Neuron (in vitro differentiated cells): ENCODE data around the gene OR2AE1.

Source experiments
- H2AFZ ChIP-seq: one replicate; pipeline ENCODE4 v1.6.1; 2013; ENCODE audit warnings: low read depth, mild to moderate bottlenecking, inconsistent platforms, low read length, moderate library complexity
- H3K27me3 ChIP-seq: one replicate; pipeline ENCODE4 v1.6.1; 2013; ENCODE audit warnings: low read length; ENCODE audit not compliant: insufficient read depth
- H3K36me3 ChIP-seq: one replicate; pipeline ENCODE4 v1.6.1; 2013; ENCODE audit warnings: low read length; ENCODE audit not compliant: insufficient read depth
- H3K4me1 ChIP-seq: one replicate; pipeline ENCODE4 v1.6.1; 2013; ENCODE audit warnings: low read length; ENCODE audit not compliant: insufficient read depth
- H3K4me3 ChIP-seq: 2 replicates; pipeline ENCODE4 v1.5.1; 2013; ENCODE audit warnings: mild to moderate bottlenecking, low read length, moderate library complexity
- H3K9me3 ChIP-seq: one replicate; pipeline ENCODE4 v1.6.1; 2013; ENCODE audit warnings: low read length

OR2AE1 gene, protein sequence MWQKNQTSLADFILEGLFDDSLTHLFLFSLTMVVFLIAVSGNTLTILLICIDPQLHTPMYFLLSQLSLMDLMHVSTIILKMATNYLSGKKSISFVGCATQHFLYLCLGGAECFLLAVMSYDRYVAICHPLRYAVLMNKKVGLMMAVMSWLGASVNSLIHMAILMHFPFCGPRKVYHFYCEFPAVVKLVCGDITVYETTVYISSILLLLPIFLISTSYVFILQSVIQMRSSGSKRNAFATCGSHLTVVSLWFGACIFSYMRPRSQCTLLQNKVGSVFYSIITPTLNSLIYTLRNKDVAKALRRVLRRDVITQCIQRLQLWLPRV

DNA sequence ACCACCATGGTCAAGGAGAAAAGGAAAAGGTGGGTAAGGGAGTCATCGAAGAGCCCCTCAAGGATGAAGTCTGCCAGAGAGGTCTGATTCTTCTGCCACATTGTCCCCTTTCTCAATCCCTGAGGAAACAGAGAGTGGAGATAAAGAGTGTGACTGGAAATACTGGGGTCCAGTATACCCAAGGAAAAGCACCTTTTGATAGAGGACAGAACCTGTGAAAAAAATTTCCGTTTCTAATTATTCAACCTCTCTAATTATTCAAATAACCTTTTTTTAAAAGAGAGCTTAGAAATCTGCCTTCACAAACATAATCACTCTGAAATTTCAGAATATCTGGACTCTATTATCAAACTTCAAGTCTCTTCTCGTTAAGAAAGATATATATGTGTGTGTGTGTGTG lies at the start of gene OR2AE1:
OR2AE1 (minus strand) TSS at position 101 of the 400 bp plus-strand sequence; CDS start at position 101, 0 bp downstream.
- Histone ChIP-seq H3K9me3 (no peaks in the 10 kb centered on the region), H3K36me3 (no peaks in the 10 kb centered on the region), H3K4me3 (no peak within 1 kb of the TSS), H3K27me3 (no peaks in the 10 kb centered on the region), H2AFZ (no peak within 1 kb of the TSS), H3K4me1 (no peaks in the 10 kb centered on the region)

DNA sequence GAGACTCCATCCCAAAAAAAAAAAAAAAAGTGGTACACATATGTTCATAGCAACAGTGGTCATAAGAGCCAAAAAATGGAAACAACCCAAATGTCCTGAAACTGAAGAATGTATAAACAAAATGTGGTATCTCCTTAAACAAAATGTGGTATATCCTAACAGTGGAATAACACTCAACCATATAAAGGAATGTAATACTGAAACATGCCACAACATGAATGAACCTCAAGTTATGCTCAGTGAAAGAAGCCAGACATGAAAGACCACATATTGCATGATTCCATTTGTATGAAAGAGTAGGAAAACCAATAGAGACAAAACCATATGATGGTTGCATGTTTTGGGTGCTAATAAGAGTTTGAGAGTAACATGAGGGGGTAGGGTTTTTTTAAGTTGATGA lies 49.5 kb upstream of the OR2AE1 start:
- H3K36me3 ChIP-seq = no peaks in the 10 kb centered on the region

DNA sequence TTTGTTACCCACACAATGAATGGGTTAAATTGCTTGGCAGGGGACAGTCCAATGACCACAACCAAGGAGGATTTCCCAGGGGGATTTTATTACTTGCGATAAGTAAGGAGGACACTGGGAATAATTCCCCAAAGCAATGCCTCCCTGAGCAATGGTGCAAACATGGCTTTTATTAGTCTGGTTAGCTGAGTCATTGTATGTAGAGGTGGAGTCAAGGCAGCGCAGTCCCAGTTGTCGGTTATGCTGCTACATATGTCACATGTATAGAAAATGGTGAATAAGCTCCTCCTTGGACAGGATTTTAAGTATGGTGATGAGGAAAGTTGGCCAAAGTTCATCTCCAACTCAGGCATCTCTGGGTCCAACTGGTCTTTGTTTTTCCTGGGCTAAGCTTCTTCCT lies 46.4 kb upstream of the OR2AE1 start:
- no peak overlapping the region for H2AFZ ChIP-seq
- H3K4me3 ChIP-seq = no peak overlapping the region
- H3K36me3 ChIP-seq = no peaks in the 10 kb centered on the region
- no peaks in the 10 kb centered on the region for H3K9me3 ChIP-seq
- no peaks in the 10 kb centered on the region for H3K4me1 ChIP-seq
- H3K27me3 ChIP-seq = peaks cover 5% of the 10 kb centered on the region

More for the DNA sequence above, 49.5 kb upstream of the OR2AE1 start:
- H3K4me3 ChIP-seq = no peak overlapping the region
- H3K9me3 ChIP-seq = no peaks in the 10 kb centered on the region
- H3K27me3 ChIP-seq = peaks cover 23% of the 10 kb centered on the region
- no peaks in the 10 kb centered on the region for H3K4me1 ChIP-seq
- no peak overlapping the region for H2AFZ ChIP-seq

DNA sequence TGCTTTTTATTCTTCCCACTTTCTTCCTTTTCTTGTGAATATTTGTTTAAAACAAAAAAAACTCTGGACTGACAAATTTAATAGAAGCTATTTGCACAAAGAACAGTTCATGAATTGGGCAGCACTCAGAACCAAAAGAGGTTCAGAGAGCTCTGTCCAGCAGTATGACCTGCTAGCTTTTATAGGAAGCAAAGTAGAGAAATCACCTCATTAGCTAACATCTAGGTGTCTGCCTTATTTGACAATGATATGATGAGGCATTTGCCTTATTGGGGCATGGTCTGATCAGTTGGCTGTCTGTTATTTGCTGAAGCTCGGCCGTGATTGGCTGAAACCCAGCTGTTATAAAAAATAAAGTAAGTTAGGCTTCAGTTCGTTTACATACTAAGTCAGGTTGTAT lies 43.3 kb upstream of the OR2AE1 start:
- H2AFZ ChIP-seq = no peak overlapping the region
- H3K9me3 ChIP-seq = no peaks in the 10 kb centered on the region
- no peaks in the 10 kb centered on the region for H3K4me1 ChIP-seq
- no peaks in the 10 kb centered on the region for H3K36me3 ChIP-seq
- no peak overlapping the region for H3K4me3 ChIP-seq
- no peaks in the 10 kb centered on the region for H3K27me3 ChIP-seq

DNA sequence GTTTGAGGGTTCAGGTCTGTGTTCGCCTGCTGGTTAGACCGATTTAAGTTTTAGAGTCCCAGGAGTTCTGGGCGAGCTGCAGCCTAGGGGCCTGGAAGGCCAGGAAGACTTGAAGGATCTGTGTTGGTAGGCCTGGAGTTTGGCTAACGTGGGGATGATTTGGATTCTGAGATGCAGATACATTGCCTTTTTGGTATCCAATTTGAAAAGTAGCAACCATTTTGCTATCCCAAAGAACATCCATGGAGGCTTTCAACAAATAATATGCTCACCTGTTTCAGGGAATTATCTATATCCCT lies 42.9 kb upstream of the OR2AE1 start:
- no peak overlapping the region for H3K4me3 ChIP-seq
- H3K36me3 ChIP-seq = no peaks in the 10 kb centered on the region
- no peaks in the 10 kb centered on the region for H3K4me1 ChIP-seq
- H3K27me3 ChIP-seq = no peaks in the 10 kb centered on the region
- H2AFZ ChIP-seq = no peak overlapping the region
- no peaks in the 10 kb centered on the region for H3K9me3 ChIP-seq

DNA sequence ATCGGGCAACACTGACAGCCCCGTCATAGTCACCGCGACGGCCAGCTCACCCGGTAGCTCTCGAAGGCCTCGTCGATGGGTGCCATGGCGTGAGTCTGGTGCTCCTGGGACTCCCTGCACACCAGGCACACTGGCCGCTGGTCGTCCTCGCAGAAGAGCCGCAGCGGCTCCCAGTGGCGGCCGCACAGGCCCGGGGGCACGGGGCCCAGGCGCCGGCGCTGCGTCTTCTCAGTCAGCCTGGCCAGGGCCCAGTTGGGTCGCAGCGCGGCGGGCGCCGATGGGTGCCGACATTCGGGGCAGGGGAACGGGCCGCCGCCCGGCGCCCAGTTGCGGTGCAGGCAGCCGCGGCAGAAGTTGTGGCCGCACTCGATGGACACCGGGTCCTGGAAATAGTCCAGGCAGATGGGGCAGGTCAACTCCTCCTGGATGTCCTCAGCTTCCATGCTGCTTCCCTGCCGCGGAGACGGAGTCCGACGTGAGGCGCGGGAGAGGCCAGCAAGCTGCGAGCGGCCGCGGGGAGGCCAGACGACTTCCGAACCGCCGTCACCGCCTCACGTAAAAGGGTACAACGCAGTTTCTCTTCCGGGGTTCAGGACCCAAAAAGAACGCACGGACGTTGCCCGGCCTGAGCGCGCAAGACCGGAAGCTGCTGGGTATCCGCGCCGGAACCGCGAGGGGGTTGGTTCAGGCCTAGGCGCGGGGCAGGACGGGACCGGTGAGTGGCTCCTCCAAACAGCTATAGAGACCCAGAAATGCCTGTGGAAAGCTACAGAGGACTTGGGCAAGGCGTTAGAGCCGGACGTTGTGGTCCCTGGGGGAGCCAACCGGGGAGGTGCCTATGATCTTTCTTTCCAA lies 42.4 kb upstream of the OR2AE1 start, which contains the start of gene TRIM4:
TRIM4 (minus strand) TSS at position 572 of the 855 bp plus-strand sequence; CDS start at position 443, 129 bp downstream.
- no peaks in the 10 kb centered on the region for H3K4me1 ChIP-seq
- H3K4me3 ChIP-seq = no peak within 1 kb of the TSS
- no peaks in the 10 kb centered on the region for H3K36me3 ChIP-seq
- no peaks in the 10 kb centered on the region for H3K9me3 ChIP-seq
- H3K27me3 ChIP-seq = no peaks in the 10 kb centered on the region
- H2AFZ ChIP-seq = no peak within 1 kb of the TSS

DNA sequence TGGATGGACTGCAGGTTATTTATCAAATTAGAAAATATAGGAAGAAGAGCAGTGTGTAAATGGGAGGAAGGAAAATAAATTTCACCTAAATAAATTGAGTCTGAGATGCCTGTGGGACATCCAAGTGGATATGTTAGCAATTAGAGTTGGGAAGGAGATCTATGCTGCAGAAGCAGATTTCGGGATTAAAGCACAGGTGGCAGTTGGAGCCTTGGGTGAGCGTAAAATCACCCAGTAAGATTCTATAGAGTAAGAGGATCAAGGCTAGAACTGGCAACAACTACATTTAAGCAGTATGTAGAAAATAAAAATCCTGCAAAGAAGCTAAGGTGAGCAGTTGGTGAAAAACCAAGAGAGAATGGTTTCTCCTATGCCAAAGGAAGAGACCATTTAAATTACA lies 34.1 kb upstream of the OR2AE1 start:
- Histone ChIP-seq H3K4me1 (no peaks in the 10 kb centered on the region), H3K27me3 (no peaks in the 10 kb centered on the region), H2AFZ (no peak overlapping the region), H3K36me3 (no peaks in the 10 kb centered on the region), H3K9me3 (no peaks in the 10 kb centered on the region), H3K4me3 (no peak overlapping the region)

DNA sequence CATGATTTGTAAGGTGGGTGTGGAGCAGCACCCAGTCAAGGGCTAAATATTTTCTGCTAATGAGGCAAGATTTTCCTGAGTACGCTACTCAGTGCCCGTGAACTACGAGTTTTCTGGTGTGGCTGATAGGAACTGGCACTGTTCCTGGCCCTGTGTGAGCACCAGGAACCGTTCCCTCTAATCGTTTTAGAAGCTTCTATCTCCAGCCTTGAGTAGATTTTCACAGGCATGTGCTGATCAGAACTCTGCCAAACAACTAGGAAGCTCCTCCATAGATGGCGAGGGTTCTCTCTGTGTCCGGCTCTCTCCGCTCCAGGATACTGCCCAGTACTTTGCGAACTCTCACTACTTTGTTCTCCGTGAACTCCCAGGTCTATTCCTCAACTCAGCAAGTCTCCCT lies 24.7 kb upstream of the OR2AE1 start:
- H3K27me3 ChIP-seq = no peaks in the 10 kb centered on the region

DNA sequence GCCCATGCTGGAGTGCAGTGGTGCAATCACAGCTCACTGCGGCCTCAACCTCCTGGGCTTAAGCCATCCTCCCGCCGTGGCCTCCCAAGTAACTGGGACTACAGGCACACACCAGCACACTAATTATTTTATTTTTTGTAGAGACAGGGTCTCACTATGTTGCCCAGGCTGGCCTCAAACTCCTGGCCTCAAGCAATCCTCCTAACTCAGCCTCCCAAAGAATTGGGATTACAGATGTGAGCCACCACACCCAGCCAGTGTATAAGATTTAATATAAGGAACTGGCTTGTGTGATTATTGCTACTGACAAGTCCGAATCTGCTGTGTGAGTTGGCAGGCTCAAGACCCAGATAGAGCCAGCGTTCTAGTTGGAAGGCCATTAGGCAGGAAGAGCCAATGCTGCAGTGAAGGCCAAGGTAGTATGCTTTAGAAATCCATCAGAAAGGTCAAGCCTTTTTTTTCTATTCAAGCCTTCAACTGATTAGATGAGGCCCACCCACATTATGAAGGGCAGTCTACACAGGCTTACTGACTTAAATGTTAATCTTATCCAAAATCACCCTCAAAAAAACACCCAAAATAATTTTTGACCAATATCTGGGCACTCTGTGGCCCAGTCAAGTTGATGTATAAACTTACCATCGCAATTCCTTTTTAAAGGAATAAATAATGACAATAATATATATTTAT lies 23.1 kb upstream of the OR2AE1 start:
- Histone ChIP-seq H2AFZ (no peak overlapping the region), H3K27me3 (no peaks in the 10 kb centered on the region), H3K36me3 (no peaks in the 10 kb centered on the region), H3K4me3 (no peak overlapping the region), H3K4me1 (no peaks in the 10 kb centered on the region), H3K9me3 (no peaks in the 10 kb centered on the region)

More for the DNA sequence above, 24.7 kb upstream of the OR2AE1 start:
- H3K4me1 ChIP-seq = no peaks in the 10 kb centered on the region
- H3K4me3 ChIP-seq = no peak overlapping the region
- H2AFZ ChIP-seq = no peak overlapping the region
- no peaks in the 10 kb centered on the region for H3K9me3 ChIP-seq
- no peaks in the 10 kb centered on the region for H3K36me3 ChIP-seq

DNA sequence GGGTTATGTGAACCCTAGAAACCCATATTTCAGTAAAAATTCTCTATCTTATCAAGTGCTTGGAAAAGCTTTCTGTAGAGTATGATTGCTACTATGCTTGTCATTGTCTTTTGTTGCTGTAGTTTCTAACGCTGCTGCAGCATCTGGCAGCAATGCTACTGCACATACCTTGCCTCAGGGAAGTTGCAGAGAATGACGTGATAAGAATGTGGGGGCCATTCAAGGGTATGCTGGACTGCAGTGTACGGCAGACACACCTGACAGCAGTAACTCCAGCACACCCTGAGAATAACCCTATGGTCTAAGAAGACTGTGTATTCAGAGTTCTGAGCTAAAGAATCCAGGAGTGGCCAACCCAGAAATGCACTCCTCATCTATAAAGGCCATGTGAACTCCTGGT lies 22.0 kb upstream of the OR2AE1 start:
- Histone ChIP-seq H3K27me3 (no peaks in the 10 kb centered on the region), H3K4me1 (no peaks in the 10 kb centered on the region), H3K4me3 (no peak overlapping the region), H3K9me3 (no peaks in the 10 kb centered on the region), H2AFZ (no peak overlapping the region), H3K36me3 (no peaks in the 10 kb centered on the region)

DNA sequence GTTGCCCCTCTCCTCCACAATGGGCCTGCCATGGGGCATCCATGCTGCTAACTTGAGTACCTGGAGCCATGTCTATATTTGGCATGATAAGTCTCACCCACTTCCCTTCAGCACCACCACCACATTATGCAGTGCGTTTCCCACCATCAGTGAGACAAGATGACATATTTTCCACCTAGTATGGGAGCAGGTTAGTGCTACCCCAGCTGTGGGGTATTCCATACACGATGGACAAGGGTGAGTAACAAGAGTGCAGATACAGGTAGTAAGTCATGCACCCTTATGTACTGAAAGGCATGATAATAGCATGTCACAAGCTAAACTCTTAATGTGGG lies 21.2 kb upstream of the OR2AE1 start:
- no peaks in the 10 kb centered on the region for H3K27me3 ChIP-seq
- no peak overlapping the region for H2AFZ ChIP-seq
- H3K36me3 ChIP-seq = no peaks in the 10 kb centered on the region
- no peak overlapping the region for H3K4me3 ChIP-seq
- H3K9me3 ChIP-seq = no peaks in the 10 kb centered on the region
- H3K4me1 ChIP-seq = no peaks in the 10 kb centered on the region

DNA sequence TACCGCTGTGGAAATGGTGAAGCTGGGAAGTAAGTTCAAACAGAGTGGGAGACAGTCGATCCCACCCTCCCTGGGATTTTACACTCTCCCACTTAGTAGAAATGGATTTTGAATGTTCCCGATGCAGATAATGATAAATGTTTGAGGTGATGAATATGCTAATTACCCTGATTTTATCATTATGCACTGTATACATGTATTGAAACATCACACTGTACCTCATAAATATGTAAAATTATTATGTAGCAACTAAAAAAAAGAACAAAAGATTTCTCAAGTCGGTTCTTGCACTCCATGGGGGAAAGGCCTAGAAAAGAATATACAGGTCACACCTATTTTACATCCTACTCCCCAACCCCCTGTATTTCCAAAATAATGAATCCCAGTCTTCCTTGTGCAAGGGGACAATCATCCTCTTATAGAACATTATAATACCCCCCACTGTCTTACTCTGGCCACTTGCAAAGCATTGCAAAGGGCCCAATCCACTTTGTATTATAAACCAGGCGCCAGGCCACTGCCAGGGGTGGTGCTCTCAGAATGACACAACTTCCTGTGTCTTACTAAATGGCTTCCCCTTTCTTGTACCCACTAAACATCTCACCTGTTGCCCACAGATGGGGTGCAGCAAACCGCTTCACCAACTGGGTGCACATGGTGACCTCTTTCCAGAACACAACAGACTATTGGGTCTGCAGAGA lies 20.6 kb upstream of the OR2AE1 start:
- H3K9me3 ChIP-seq = no peaks in the 10 kb centered on the region
- H2AFZ ChIP-seq = no peak overlapping the region
- H3K4me1 ChIP-seq = no peaks in the 10 kb centered on the region
- no peaks in the 10 kb centered on the region for H3K27me3 ChIP-seq
- no peaks in the 10 kb centered on the region for H3K36me3 ChIP-seq
- H3K4me3 ChIP-seq = no peak overlapping the region

DNA sequence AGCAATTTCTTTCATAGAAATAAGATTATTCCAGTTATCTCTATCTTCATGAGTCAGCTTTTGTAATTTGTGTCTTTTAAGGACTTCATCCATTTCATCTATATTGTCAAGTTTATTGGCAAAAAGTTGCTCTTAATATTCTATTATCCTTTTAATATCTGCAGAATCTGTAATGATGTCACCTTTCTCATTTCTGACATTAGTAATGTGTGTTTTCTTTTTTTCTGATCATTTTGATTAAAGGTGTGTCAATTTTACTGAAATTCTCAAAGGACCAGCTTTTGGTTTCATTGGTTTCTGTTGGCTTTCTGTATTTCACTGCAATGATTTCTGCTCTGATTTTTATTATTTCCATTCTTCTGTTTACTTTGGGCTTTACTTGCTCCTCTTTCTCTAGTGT lies 17.9 kb upstream of the OR2AE1 start:
- H3K36me3 ChIP-seq = no peaks in the 10 kb centered on the region
- no peaks in the 10 kb centered on the region for H3K27me3 ChIP-seq
- H3K4me1 ChIP-seq = no peaks in the 10 kb centered on the region
- H3K4me3 ChIP-seq = no peak overlapping the region
- H3K9me3 ChIP-seq = no peaks in the 10 kb centered on the region
- no peak overlapping the region for H2AFZ ChIP-seq
